Measurements from ENCODE around the gene MYO7B. TPM values are rescaled to one million over a fixed set of nuclear protein-coding genes. Genes with fewer than 3 reads are reported as not detected.

MYO7B gene
- polyA plus RNA-seq, 2 of the 4 experiments (the other 2 are of a cell fraction), result 0.04 to 0.09 TPM

GRCh38 chr2:127661949-127662510 is 126.5 kb downstream of the MYO7B start:
- FAIRE-seq (no peak), ATAC-seq (no peak), DNase-seq (ENCODE audit: low read depth in 1 of 2, low spot score in 1 of 2) (no peak)
- POLR2A ChIA-PET, result no interaction called here
- WGBS (ENCODE audit: missing lambda C conversion rate), result 64% methylated on average over 9 of the region's 9 CpGs
- Histone ChIP-seq H3K4me3 (no peak overlapping the region), H3K4me1 (no peaks in the 10 kb centered on the region), H3K4me2 (no peak overlapping the region), H3K27ac (no peak overlapping the region), H3K9me3 (no peaks in the 10 kb centered on the region)
- TF ChIP-seq CTCF (IDR thresholded peaks at IDR 0.05) (no peak), RAD21 (conservative IDR thresholded peaks at IDR 0.05 in 1 of 2, IDR thresholded peaks at IDR 0.05 in 1 of 2) (no peak), NFE2L2 (conservative IDR thresholded peaks at IDR 0.05; ENCODE audit: low read length) (no peak)
- CTCF ChIA-PET, result interaction anchor here (1.1 to 5.0 kb wide), 2 partner anchors 12 to 71 kb away, joined by 4 to 25 read pairs; no protein-coding TSS in a partner anchor

DNA sequence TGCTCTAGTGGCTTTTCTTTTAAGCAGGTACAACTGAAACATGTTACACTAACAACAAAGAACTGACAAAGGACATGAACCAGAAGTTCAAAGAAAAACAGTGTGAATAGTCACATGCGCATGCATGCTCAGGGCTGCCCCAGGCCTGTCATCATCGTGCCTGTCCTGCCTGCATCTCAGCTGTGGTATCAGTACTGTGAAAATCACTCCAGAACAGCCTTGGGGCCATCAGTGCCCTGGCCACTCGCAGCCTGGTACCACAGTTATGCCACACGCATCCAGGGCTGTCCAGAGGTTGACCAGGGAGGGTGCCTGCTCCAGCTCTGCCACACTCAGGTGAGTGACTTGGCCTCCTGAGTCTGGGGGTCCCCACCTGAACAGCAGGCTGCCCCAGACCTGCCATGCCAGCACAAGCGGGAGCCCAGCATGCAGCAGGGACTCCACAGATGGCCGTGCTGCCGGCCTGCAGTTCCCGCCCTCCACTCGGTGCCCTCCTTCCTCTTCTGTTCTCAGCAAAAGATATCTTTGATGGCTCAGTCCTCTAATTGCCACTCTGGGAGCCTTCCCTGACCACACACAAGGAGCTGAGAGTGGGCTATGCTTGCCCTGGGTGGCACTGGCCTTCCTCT is 127.6 kb downstream of the MYO7B start:
- POLR2A ChIA-PET, result no interaction called here
- DNase-seq (ENCODE audit: low read depth in 1 of 2, low spot score in 1 of 2) (no peak), ATAC-seq (no peak; a peak in 1 of 6 replicates), FAIRE-seq (no peak)
- TF ChIP-seq HOXB13 (CRISPR knock-in tag; IDR thresholded peaks at IDR 0.05; ENCODE audit: low read depth) (no peak), RARB (CRISPR knock-in tag; IDR thresholded peaks at IDR 0.05) (no peak), EP300 (IDR thresholded peaks at IDR 0.05) (no peak), POLR2A (IDR thresholded peaks at IDR 0.05; ENCODE audit: low read length) (no peak), BCL3 (IDR thresholded peaks at IDR 0.05) (no peak), POLR2AphosphoS2 (conservative IDR thresholded peaks at IDR 0.05; ENCODE audit: low read length) (no peak), NR3C1 (IDR thresholded peaks at IDR 0.05) (no peak)
- no peak overlapping the region for H3K4me2 ChIP-seq
- CTCF ChIA-PET, result interaction anchor here (5.0 kb wide), 1 partner anchor 13 kb away, joined by 25 read pairs; no protein-coding TSS in a partner anchor
- WGBS (ENCODE audit: missing lambda C conversion rate), result 78% methylated on average over 7 of the region's 9 CpGs
- H3K9me3 ChIP-seq, result no peaks in the 10 kb centered on the region; the same call in 2 of the 3 replicates
- no peak overlapping the region for H3K27ac ChIP-seq
- no peaks in the 10 kb centered on the region for H3K4me1 ChIP-seq
- no peak overlapping the region for H3K4me3 ChIP-seq

- Histone ChIP-seq H3K4me1 (no peaks in the 10 kb centered on the region), H3K9me3 (no peaks in the 10 kb centered on the region; the same call in 2 of the 3 replicates), H3K27ac (no peak overlapping the region), H3K4me3 (no peak overlapping the region), H3K4me2 (no peak overlapping the region)
- no peak for ATAC-seq
- 74% methylated on average over 6 of the region's 6 CpGs for WGBS (ENCODE audit: missing lambda C conversion rate)
- CTCF ChIA-PET, result interaction anchor here (5.0 kb wide), 1 partner anchor 13 kb away, joined by 25 read pairs; no protein-coding TSS in a partner anchor
- FAIRE-seq, result no peak
- POLR2A ChIA-PET, result interaction anchor here (0.6 kb wide), 1 partner anchor 9 kb away, joined by 3 read pairs; no protein-coding TSS in a partner anchor
- TF ChIP-seq MYC (IDR thresholded peaks at IDR 0.05; ENCODE audit: borderline replicate concordance, low read length), result no peak
- no peak for TF ChIP-seq RNF2 (IDR thresholded peaks at IDR 0.05; ENCODE audit: borderline replicate concordance, low read depth)
- no peak for TF ChIP-seq MAZ (IDR thresholded peaks at IDR 0.05; ENCODE audit: borderline replicate concordance, low read depth, low read length)
- TF ChIP-seq HDAC2 (IDR thresholded peaks at IDR 0.05), result no peak
- no peak for TF ChIP-seq RAD21 (conservative IDR thresholded peaks at IDR 0.05 in 1 of 2, IDR thresholded peaks at IDR 0.05 in 1 of 2)
- no peak for TF ChIP-seq EHMT2 (IDR thresholded peaks at IDR 0.05; ENCODE audit: low read depth)
- no peak for TF ChIP-seq EHF (CRISPR knock-in tag; IDR thresholded peaks at IDR 0.05)
- TF ChIP-seq ZFP36 (IDR thresholded peaks at IDR 0.05; ENCODE audit: borderline replicate concordance, partially characterized antibody), result no peak
- TF ChIP-seq E2F6 (IDR thresholded peaks at IDR 0.05; ENCODE audit: borderline replicate concordance, low read depth), result no peak
- no peak for TF ChIP-seq ZC3H11A (IDR thresholded peaks at IDR 0.05)
- TF ChIP-seq REST (IDR thresholded peaks at IDR 0.05), result no peak
- TF ChIP-seq CHD4 (IDR thresholded peaks at IDR 0.05; ENCODE audit: borderline replicate concordance), result no peak
- no peak for TF ChIP-seq MAFK (IDR thresholded peaks at IDR 0.05; ENCODE audit: partially characterized antibody)
- no peak for DNase-seq (ENCODE audit: low read depth in 1 of 2, low spot score in 1 of 2)
Observed at GRCh38 chr2:127663566-127664064, 128.1 kb downstream of the MYO7B start.

Measured in A549 (cell line).